Measurements from ENCODE around the gene KLF7. TPM values are rescaled to one million over a fixed set of nuclear protein-coding genes. Genes with fewer than 3 reads are reported as not detected.

Gene KLF7
- total and polyA plus RNA-seq, 5 donors from 2014 or later, result 5.9 to 64.3 (median 9.3) TPM

GRCh38 chr2:207153266-207153975 lies 12.3 kb downstream of the KLF7 start:
- H3K27me3 ChIP-seq (ENCODE audit: control insufficient read depth, insufficient read depth, low read length), result no peaks in the 10 kb centered on the region
- Mint-ChIP-seq H3K27ac (peak overlapping the region in 1 of 3 donors; percentile 31), H3K4me3 (peak overlapping the region in 2 of 4 donors; percentile 5 to 58), H3K36me3 (peaks cover 17% of the 10 kb centered on the region), H3K27me3 (no peaks in the 10 kb centered on the region), H3K9me3 (no peaks in the 10 kb centered on the region), H3K4me1 (peaks cover 6 to 93% (median 65%) of the 10 kb centered on the region in 4 donors)
- H3K4me3 ChIP-seq (ENCODE audit: low read depth, low read length), result no peak overlapping the region
- no peak overlapping the region for H3K27ac ChIP-seq (ENCODE audit: insufficient read depth, low read length, poor library complexity, severe bottlenecking)
- no peaks in the 10 kb centered on the region for H3K9me3 ChIP-seq (ENCODE audit: control insufficient read depth in 2 of 2, low read length in 2 of 2)
- no peak for ATAC-seq (ENCODE audit: low read depth in 2 of 2)
- no peak for DNase-seq
- H3K36me3 ChIP-seq (ENCODE audit: control insufficient read depth, insufficient read depth, low read length), result no peaks in the 10 kb centered on the region
- H3K4me1 ChIP-seq (ENCODE audit: control insufficient read depth, insufficient read depth, low read length, poor library complexity, severe bottlenecking), result peaks cover 46% of the 10 kb centered on the region

DNA sequence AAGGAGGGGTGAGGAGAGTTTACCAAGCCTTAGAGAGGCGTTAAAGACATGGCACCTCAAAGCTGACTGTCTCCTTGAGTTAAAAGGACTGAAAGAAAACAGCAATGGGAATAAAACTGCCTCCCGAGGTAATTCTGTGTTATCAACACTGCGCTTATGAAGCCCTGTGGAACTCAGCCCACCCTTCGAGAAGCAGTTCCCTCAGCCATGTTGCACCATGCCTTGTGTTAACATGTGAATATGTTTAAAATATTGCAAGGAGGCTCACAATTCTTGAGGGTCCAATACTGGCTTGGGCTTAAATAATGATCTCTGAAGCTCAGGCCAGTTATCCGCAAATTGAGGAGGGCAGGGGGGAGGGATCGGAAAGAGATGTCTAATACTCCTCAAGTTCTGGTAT lies 14.7 kb downstream of the KLF7 start:
- Histone ChIP-seq H3K9me3 (ENCODE audit: control insufficient read depth in 2 of 2, low read length in 2 of 2) (no peaks in the 10 kb centered on the region), H3K4me3 (ENCODE audit: low read depth, low read length) (no peak overlapping the region), H3K36me3 (ENCODE audit: control insufficient read depth, insufficient read depth, low read length) (no peaks in the 10 kb centered on the region), H3K27ac (ENCODE audit: insufficient read depth, low read length, poor library complexity, severe bottlenecking) (no peak overlapping the region), H3K27me3 (ENCODE audit: control insufficient read depth, insufficient read depth, low read length) (no peaks in the 10 kb centered on the region), H3K4me1 (ENCODE audit: control insufficient read depth, insufficient read depth, low read length, poor library complexity, severe bottlenecking) (peaks cover 28% of the 10 kb centered on the region)
- Mint-ChIP-seq H3K4me3 (no peak overlapping the region), H3K9me3 (no peaks in the 10 kb centered on the region), H3K4me1 (peaks cover 6 to 86% (median 53%) of the 10 kb centered on the region in 4 donors), H3K27me3 (no peaks in the 10 kb centered on the region), H3K27ac (no peak overlapping the region), H3K36me3 (peaks cover 14% of the 10 kb centered on the region)
- ATAC-seq (ENCODE audit: low read depth in 2 of 2) (no peak), DNase-seq (no peak)

DNA sequence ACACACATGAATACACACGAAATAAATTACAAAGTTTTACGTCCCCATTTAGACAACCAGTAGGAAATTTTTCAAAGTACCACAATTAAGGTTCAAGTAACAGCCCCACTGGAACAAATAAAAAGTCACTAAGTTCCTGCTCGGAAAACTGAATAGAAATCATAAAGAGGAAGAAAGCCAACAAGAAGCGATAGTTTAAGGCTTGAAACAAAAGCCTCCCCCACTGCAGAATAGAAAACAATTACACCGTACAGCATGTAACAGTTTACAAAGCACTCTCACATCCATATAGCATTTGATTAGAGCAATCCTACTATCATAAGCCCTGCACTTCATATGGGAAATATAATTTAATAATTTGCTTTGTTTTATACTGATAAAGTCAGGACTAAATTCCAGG lies 15.5 kb downstream of the KLF7 start:
- H3K9me3 Mint-ChIP-seq, result no peaks in the 10 kb centered on the region
- H3K27ac ChIP-seq (ENCODE audit: insufficient read depth, low read length, poor library complexity, severe bottlenecking), result no peak overlapping the region
- no peaks in the 10 kb centered on the region for H3K27me3 ChIP-seq (ENCODE audit: control insufficient read depth, insufficient read depth, low read length)
- DNase-seq (no peak), ATAC-seq (ENCODE audit: low read depth in 2 of 2) (no peak)
- no peaks in the 10 kb centered on the region for H3K9me3 ChIP-seq (ENCODE audit: control insufficient read depth in 2 of 2, low read length in 2 of 2)
- H3K4me3 ChIP-seq (ENCODE audit: low read depth, low read length), result no peak overlapping the region
- peak overlapping the region in 1 of 4 donors; percentile 40 for H3K4me3 Mint-ChIP-seq
- H3K36me3 Mint-ChIP-seq, result peaks cover 19% of the 10 kb centered on the region
- no peaks in the 10 kb centered on the region for H3K36me3 ChIP-seq (ENCODE audit: control insufficient read depth, insufficient read depth, low read length)
- peaks cover 21% of the 10 kb centered on the region for H3K4me1 ChIP-seq (ENCODE audit: control insufficient read depth, insufficient read depth, low read length, poor library complexity, severe bottlenecking)
- peak overlapping the region in 1 of 3 donors; percentile 88 for H3K27ac Mint-ChIP-seq
- no peaks in the 10 kb centered on the region for H3K27me3 Mint-ChIP-seq
- H3K4me1 Mint-ChIP-seq, result peaks cover 6 to 86% (median 51%) of the 10 kb centered on the region in 4 donors

GRCh38 chr2:207149249-207150213 lies 16.2 kb downstream of the KLF7 start:
- Mint-ChIP-seq H3K9me3 (peaks cover 0 to under 1% (median 0%) of the 10 kb centered on the region in 7 donors), H3K27me3 (no peaks in the 10 kb centered on the region), H3K4me1 (peaks cover 6 to 86% (median 53%) of the 10 kb centered on the region in 4 donors), H3K27ac (peak overlapping the region; percentile 5 to 88 (median 53)), H3K36me3 (peaks cover 19% of the 10 kb centered on the region), H3K4me3 (peak overlapping the region in 2 of 4 donors; percentile 7 to 40)
- Histone ChIP-seq H3K4me3 (ENCODE audit: low read depth, low read length) (no peak overlapping the region), H3K27ac (ENCODE audit: insufficient read depth, low read length, poor library complexity, severe bottlenecking) (no peak overlapping the region), H3K4me1 (ENCODE audit: control insufficient read depth, insufficient read depth, low read length, poor library complexity, severe bottlenecking) (peaks cover 20% of the 10 kb centered on the region), H3K27me3 (ENCODE audit: control insufficient read depth, insufficient read depth, low read length) (no peaks in the 10 kb centered on the region), H3K36me3 (ENCODE audit: control insufficient read depth, insufficient read depth, low read length) (no peaks in the 10 kb centered on the region), H3K9me3 (ENCODE audit: control insufficient read depth in 2 of 2, low read length in 2 of 2) (no peaks in the 10 kb centered on the region)
- peak in 1 of 3 donors; percentile 37 for DNase-seq
- ATAC-seq (ENCODE audit: low read depth in 2 of 2), result peak; percentile 53 to 59

- Mint-ChIP-seq H3K27ac (peak overlapping the region in 1 of 3 donors; percentile 6), H3K9me3 (peaks cover 0 to 2% (median 0%) of the 10 kb centered on the region in 7 donors), H3K4me1 (peaks cover 11 to 87% (median 53%) of the 10 kb centered on the region in 4 donors), H3K36me3 (peaks cover 19% of the 10 kb centered on the region), H3K4me3 (no peak overlapping the region), H3K27me3 (no peaks in the 10 kb centered on the region)
- H3K4me3 ChIP-seq (ENCODE audit: low read depth, low read length), result no peak overlapping the region
- no peaks in the 10 kb centered on the region for H3K27me3 ChIP-seq (ENCODE audit: control insufficient read depth, insufficient read depth, low read length)
- H3K36me3 ChIP-seq (ENCODE audit: control insufficient read depth, insufficient read depth, low read length), result no peaks in the 10 kb centered on the region
- no peak overlapping the region for H3K27ac ChIP-seq (ENCODE audit: insufficient read depth, low read length, poor library complexity, severe bottlenecking)
- H3K9me3 ChIP-seq (ENCODE audit: control insufficient read depth in 2 of 2, low read length in 2 of 2), result no peaks in the 10 kb centered on the region
- ATAC-seq (ENCODE audit: low read depth in 2 of 2), result no peak
- DNase-seq, result no peak
- peaks cover 23% of the 10 kb centered on the region for H3K4me1 ChIP-seq (ENCODE audit: control insufficient read depth, insufficient read depth, low read length, poor library complexity, severe bottlenecking)
Observed at GRCh38 chr2:207148020-207148419, 17.7 kb downstream of the KLF7 start.

DNA sequence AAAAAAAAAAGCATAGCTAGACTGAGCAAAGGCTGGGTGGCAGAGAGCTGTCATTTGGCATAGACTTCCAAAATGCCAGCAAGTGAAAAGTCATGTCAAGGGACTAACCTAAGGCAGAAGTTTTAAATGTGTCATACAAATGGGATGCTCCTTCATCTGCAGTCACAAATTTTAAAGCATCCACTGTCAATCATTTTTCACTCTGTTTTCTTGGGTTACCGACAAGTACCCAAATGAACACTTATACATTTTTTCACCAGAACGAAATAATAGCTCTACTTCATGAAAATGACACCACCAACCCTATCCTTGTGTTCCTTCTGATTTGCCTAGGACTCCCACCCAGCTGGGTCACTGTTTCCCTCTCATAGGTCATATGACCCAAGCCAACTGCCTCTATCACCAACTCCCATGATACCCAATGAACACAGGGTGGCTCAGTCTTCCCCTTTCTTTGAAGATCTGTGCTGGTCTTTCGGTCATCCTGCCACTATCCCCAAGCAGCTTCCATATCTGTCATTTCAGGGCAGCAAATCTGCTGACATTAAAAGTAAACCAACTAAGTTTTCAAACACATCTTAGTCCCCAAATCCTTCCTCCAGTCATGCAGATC lies 21.5 kb downstream of the KLF7 start:
- H3K4me3 ChIP-seq (ENCODE audit: low read depth, low read length), result peak overlapping the region; percentile 52
- ATAC-seq (ENCODE audit: low read depth in 2 of 2) (no peak), DNase-seq (no peak)
- H3K4me1 ChIP-seq (ENCODE audit: control insufficient read depth, insufficient read depth, low read length, poor library complexity, severe bottlenecking), result peaks cover 39% of the 10 kb centered on the region
- H3K27ac ChIP-seq (ENCODE audit: insufficient read depth, low read length, poor library complexity, severe bottlenecking), result peak overlapping the region; percentile 79
- Mint-ChIP-seq H3K4me1 (peaks cover 23 to 83% (median 59%) of the 10 kb centered on the region in 4 donors), H3K4me3 (peak overlapping the region; percentile 69 to 83 (median 78)), H3K9me3 (peaks cover 0 to 2% (median 0%) of the 10 kb centered on the region in 7 donors), H3K27ac (peak overlapping the region; percentile 88 to 99 (median 93)), H3K27me3 (no peaks in the 10 kb centered on the region), H3K36me3 (peaks cover 23% of the 10 kb centered on the region)
- no peaks in the 10 kb centered on the region for H3K9me3 ChIP-seq (ENCODE audit: control insufficient read depth in 2 of 2, low read length in 2 of 2)
- no peaks in the 10 kb centered on the region for H3K27me3 ChIP-seq (ENCODE audit: control insufficient read depth, insufficient read depth, low read length)
- no peaks in the 10 kb centered on the region for H3K36me3 ChIP-seq (ENCODE audit: control insufficient read depth, insufficient read depth, low read length)
